ENCODE results near the gene FGFBP2. TPM values are rescaled to one million over a fixed set of nuclear protein-coding genes. Genes with fewer than 3 reads are reported as not detected.

FGFBP2 gene
- total RNA-seq (2014; rRNA removed) = not detected in 2 replicates
- polyA plus RNA-seq (2012) = not detected

GRCh38 chr4:15963001-15963451 is at the start of gene FGFBP2:
Gene FGFBP2, minus strand, starts transcription at chr4:15963175. Its CDS starts 46 bp downstream, at chr4:15963129.
- peak; percentile 39 for DNase-seq (ENCODE audit: low read depth)

DNA sequence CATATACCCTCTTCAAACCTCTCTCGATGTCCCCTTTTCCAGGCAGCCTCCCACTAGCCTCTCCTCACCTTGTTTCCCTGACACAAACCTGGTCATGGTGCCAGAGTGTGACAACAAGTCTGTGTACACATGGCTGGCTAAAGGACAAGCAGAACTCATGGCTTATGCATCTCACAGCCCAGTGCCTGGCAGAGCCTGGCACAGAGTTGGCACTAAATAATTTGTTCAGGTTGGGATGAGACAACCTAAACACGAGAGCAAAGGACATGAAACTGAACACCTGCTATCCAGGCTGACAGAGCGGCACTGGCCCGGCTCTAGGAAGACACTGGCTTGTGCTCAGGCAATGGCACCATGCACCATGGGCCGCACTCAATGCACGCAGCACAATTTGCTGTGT is 48.2 kb upstream of the FGFBP2 start:
- DNase-seq (ENCODE audit: low read depth) = no peak

DNA sequence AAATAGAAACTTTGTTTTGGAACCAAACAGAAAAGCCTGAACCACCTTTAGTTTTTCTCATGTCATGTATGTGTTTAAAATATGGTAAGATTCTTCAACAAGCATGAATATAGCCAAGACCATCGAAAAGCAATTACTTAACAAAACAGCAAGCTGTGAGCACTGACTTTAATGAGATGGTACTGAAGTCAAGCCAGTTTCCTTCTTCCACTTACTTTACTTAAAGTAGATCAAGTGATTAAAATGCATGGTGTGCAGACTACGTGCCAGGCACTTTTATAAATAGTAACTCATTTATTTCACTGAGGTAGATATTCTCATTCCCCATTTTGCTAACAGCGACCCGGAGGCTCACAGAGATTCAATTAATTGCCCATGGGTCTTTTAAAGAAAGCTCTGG is 46.2 kb upstream of the FGFBP2 start:
- no peak for DNase-seq (ENCODE audit: low read depth)

GRCh38 chr4:16007471-16008095 is 44.6 kb upstream of the FGFBP2 start:
- DNase-seq (ENCODE audit: low read depth) = no peak

GRCh38 chr4:16006771-16007446 is 43.9 kb upstream of the FGFBP2 start:
- DNase-seq (ENCODE audit: low read depth) = no peak

GRCh38 chr4:16005676-16006075 is 42.7 kb upstream of the FGFBP2 start:
- DNase-seq (ENCODE audit: low read depth) = no peak

GRCh38 chr4:16001484-16001858 is 38.5 kb upstream of the FGFBP2 start:
- peak; percentile 58 for DNase-seq (ENCODE audit: low read depth)

- no peak for DNase-seq (ENCODE audit: low read depth)
Observed at GRCh38 chr4:16000708-16001483, 37.9 kb upstream of the FGFBP2 start.

GRCh38 chr4:15996773-15997172 is 33.8 kb upstream of the FGFBP2 start:
- peak; percentile 5 for DNase-seq (ENCODE audit: low read depth)

- DNase-seq (ENCODE audit: low read depth) = no peak
Observed at GRCh38 chr4:15995826-15996225, 32.9 kb upstream of the FGFBP2 start.

DNA sequence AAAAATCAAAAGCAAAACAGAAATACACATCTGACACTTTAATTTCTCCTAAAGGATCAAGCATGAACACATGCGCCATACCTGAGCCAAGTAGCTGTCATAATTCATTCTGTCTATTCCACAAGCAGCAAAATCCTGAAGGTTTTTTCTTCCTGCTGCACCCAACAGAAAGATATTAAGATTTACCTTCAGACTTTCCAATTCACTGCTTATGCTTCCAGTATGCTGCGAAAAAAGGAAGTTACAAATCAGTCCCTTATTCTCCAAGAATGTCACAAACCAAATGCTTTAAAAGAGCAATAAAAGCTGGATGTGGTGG is 29.2 kb upstream of the FGFBP2 start:
- DNase-seq (ENCODE audit: low read depth) = no peak

GRCh38 chr4:15990570-15991285 is 27.8 kb upstream of the FGFBP2 start:
- DNase-seq (ENCODE audit: low read depth) = no peak

DNA sequence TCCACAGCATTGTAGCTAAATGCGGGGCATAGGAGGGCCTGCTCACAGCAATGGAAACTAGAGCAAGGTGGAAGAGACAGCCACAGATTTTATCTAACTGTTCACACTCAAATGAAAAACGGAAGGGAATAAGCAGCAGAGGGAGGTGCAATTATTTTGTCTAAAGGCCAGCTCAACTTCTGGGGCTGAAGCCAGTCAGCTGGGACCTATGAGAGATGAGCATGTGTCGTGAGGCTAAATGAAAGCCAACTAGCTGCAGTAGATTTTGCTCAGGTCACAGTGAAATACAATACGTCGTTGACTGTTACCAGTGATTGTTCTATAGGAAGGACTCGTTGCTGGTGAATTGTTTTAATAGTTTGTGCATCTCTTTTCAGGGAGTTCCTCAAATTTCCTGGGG is 26.4 kb upstream of the FGFBP2 start:
- DNase-seq (ENCODE audit: low read depth) = no peak

- DNase-seq (ENCODE audit: low read depth) = no peak
Observed at GRCh38 chr4:15988222-15988621, 25.2 kb upstream of the FGFBP2 start.

DNA sequence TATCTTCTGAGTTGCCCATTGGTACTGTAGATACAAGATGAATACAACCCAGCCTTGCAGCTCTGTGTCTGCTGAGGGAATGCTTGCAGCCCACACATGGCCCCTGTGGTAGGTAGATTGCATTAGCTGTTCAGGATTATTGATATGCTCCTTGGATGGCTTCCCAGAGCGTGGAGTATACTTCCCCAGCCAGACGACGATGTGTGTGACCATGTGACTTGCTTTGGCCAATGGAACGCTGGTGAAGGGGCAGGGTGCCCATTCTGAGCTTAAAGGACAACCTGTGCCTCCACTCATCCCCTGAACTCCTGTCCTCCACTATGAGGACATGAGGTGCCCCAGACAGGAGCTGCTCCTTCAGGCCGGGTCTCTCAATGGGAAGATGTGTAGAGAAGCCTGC is 23.9 kb upstream of the FGFBP2 start:
- DNase-seq (ENCODE audit: low read depth) = no peak

- peak; percentile 13 for DNase-seq (ENCODE audit: low read depth)
Observed at GRCh38 chr4:15983610-15984009, 20.6 kb upstream of the FGFBP2 start.

DNA sequence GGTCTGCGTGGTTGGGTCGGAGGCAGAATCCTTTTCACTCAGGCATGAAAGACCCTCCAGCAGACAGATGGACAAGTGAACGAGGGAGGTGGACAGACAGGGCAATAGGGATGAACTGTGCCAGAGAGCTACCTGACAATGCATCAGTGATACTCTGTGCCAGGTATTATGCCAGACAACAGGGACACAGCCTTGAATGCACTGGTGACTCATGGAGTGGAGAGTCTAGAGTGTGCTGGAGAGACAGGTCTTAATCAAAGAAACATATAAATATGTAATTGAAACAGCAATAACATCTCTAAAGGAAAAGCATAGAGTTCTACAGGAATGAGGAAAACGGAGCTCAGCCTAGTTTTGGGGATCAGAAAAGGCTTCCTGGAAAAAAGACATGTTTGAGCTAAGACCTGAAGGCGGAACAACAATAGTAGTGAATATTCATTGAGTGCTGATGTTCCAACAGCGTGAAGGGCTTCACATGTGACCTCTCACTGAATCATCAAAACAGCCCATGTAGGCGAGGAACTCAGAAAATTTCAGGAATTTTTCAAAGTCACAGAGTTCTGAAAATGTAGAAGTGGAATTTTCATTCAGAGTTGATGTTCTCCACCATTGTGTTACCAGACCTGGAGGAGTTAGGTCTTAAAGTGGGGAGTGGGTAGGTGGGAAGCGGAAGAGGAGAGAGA is 20.0 kb upstream of the FGFBP2 start:
- peak; percentile 20 for DNase-seq (ENCODE audit: low read depth)

DNA sequence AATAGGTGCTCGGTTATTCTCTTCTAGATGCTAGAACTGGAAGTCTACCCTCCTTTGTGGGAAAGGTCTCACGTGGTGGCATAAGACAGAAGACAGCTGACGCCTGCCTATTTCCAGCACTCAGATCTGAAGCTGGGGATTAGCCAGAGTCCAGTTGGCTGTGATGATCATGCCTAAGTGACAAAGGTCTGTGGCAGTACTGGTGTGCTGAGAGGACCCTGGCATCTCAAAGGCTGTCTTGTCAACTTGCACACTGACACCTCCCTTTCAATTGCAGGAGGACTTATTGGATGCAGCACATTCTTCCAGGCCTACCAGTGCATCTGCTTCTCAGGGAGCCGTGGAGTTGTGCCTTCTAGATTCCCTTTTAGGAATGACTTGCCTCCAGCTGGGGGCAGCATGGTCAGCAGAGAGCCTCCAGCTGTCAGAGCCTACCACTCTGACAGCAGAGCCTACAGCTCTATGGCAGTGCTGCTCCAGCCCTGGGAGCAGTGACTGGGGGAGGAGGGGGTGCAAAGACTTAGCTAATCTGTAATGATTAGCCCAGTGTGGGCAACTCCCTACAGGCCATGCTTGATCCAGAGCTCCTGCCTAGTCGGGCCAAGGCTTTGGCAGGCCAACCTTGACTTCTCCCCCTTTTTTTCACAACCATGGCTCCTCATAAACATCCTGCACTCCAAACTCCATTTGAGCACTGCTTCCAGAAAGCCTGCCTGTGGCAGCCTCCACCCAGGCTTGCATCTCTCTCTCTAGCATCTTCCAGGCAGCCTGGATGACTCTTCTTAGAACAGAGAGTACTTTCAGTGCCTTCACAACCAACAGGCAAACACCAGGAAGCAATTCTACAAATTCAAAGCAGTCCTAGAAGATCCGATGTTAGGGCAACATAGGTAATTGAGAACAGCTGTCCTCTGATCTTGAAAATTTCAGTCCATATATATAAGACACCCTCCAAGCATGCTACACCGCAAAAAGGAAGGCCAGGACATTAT is 13.8 kb upstream of the FGFBP2 start:
- DNase-seq (ENCODE audit: low read depth) = peak; percentile 11

- DNase-seq (ENCODE audit: low read depth) = no peak
Observed at GRCh38 chr4:15971068-15971801, 8.3 kb upstream of the FGFBP2 start.
